AG04450 (cell line): Measurements from ENCODE around the gene RHOBTB3. TPM values are rescaled to one million over a fixed set of nuclear protein-coding genes. Genes with fewer than 3 reads are reported as not detected.
"Not testable (repeated sequence)": the region's sequence is repeated elsewhere in the genome, so short reads cannot be mapped to it uniquely, and the experiment has no call there.

Experiments
- CTCF ChIA-PET: fragments of 300-600, 350-600 bp; formaldehyde crosslinking; extraction: SDS; loops from one replicate; lab custom pipeline; 2022; ENCODE audit warnings: antibody characterized with exemption, inconsistent platforms; lab: Charles Lee
- POLR2A ChIA-PET: fragments of 350-600 bp; formaldehyde crosslinking; extraction: SDS; loops from one replicate; lab custom pipeline; 2021; ENCODE audit warnings: antibody characterized with exemption, inconsistent platforms; lab: Yijun Ruan, JAX
- DNase-seq: peaks from one replicate; pipeline ENCODE4 v3.0.0-alpha.2; 2011; ENCODE audit warnings: low read depth, low spot score
- H3K27ac ChIP-seq: one replicate; pipeline ENCODE4 v1.5.1; 2012; ENCODE audit warnings: low read depth, low read length, control low read depth
- H3K27me3 ChIP-seq: one replicate; pipeline ENCODE4 v1.6.0; 2012; ENCODE audit warnings: low read length; ENCODE audit not compliant: control insufficient read depth, insufficient read depth
- H3K4me3 ChIP-seq: 2 replicates; pipeline ENCODE4 v1.5.1; 2011; ENCODE audit warnings: mild to moderate bottlenecking, low read depth, low read length, control low read depth
- H3K9me3 ChIP-seq: 2 replicates; pipeline ENCODE4 v1.5.1; 2012; ENCODE audit warnings: low read length; ENCODE audit not compliant: control insufficient read depth, insufficient read depth
- CTCF ChIP-seq: IDR thresholded peaks from 2 replicates; pipeline ENCODE4 v1.5.1; 2011; ENCODE audit warnings: low read depth, low read length, control low read depth, inconsistent platforms
- polyA plus RNA-seq: library from polyadenylated mRNA; depleted of rRNA; stranded (reverse); fragments of >200 nt; gene quantifications from 2 replicates; pipeline ENCODE4 v1.2.3, GENCODE V29; 2011

RHOBTB3 gene
- polyA plus RNA-seq, 1 experiment: 360 TPM

GRCh38 chr5:95707055-95707454 is 24.1 kb upstream of the RHOBTB3 start:
- ChIA-PET CTCF (no interaction called here), POLR2A (no interaction called here)
- no peak overlapping the region for H3K27ac ChIP-seq
- no peak for TF ChIP-seq CTCF
- no peak overlapping the region for H3K4me3 ChIP-seq
- peaks cover 3% of the 10 kb centered on the region; the same call in 1 of the 2 replicates for H3K9me3 ChIP-seq
- no peaks in the 10 kb centered on the region for H3K27me3 ChIP-seq
- DNase-seq: no peak

DNA sequence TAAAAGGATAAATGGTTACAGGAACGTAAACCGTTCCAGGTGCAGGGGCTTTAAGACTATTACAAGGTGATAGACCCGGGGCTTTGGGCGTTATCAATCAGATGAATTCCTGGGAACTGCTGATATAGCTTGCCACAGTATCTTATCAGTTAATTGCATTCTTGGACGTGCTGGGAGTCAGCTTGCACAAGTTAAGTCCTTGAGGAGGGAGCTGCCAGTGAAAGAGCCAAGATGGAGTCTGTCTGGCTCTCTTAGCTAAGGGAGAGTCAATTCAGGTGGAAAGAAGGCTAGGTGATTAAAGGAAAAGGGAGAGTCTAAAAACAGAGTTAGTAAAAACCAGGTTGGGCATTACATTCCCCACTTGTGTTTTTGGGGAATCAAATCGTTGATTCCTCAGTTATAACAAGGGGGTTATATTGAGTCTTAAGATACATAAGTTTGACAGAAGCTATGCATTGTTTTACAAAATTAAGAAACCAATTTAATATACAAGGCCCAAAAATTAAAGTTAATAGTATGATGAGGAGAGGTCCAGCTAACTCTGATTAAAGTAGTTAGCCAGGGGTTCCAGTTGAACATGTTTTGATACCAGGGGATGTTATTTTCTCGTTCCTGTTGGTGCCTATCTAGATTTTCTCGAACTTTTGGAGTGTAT is 23.5 kb upstream of the RHOBTB3 start:
- H3K27me3 ChIP-seq, CTCF ChIA-PET, H3K27ac ChIP-seq, H3K9me3 ChIP-seq, H3K4me3 ChIP-seq, DNase-seq, POLR2A ChIA-PET: not testable (repeated sequence)

- H3K4me3 ChIP-seq: no peak overlapping the region
- ChIA-PET POLR2A (no interaction called here), CTCF (interaction anchor here (0.6 kb wide), 1 partner anchor 44 kb away, joined by 3 read pairs; no protein-coding TSS in a partner anchor)
- H3K27me3 ChIP-seq: no peaks in the 10 kb centered on the region
- TF ChIP-seq CTCF: no peak
- no peak overlapping the region for H3K27ac ChIP-seq
- no peak for DNase-seq
- peaks cover 3% of the 10 kb centered on the region; the same call in 1 of the 2 replicates for H3K9me3 ChIP-seq
Measured at GRCh38 chr5:95708876-95709275, 22.3 kb upstream of the RHOBTB3 start.

DNA sequence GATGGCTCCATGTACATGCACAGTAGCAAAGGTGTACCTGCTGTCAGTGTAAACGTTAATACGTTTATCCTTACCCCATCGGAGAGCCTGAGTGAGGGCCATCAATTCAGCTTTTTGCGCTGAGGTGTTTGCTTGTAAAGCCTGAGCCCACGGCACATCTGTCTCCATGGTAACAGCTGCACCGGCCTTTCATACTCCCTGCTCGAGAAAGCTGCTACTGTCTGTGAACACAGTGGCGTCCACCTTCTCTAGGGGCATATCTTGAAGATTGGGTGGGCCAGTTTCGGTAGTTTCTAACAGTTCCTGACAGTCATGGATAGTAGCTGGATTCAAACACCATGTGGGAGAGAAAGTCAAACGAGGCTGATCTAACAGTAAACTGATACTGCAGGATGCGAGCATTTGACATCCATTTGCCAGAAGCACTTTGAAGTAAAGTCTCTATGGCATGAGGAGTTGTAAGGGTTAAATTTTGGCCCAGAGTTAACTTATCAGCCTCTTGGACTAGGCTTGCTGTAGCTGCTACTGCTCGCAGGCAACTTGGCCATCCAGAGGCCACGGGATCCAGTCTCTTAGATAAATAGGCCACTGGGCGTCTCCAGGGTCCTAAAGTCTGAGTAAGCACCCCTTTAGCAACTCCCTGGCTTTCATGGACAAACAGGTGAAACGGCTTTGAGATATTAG is 21.0 kb upstream of the RHOBTB3 start:
- POLR2A ChIA-PET: no interaction called here
- H3K9me3 ChIP-seq: peaks cover 3% of the 10 kb centered on the region; the same call in 1 of the 2 replicates
- DNase-seq: no peak
- TF ChIP-seq CTCF: no peak
- no peak overlapping the region for H3K27ac ChIP-seq
- H3K27me3 ChIP-seq: no peaks in the 10 kb centered on the region
- H3K4me3 ChIP-seq: no peak overlapping the region
- CTCF ChIA-PET: no interaction called here

DNA sequence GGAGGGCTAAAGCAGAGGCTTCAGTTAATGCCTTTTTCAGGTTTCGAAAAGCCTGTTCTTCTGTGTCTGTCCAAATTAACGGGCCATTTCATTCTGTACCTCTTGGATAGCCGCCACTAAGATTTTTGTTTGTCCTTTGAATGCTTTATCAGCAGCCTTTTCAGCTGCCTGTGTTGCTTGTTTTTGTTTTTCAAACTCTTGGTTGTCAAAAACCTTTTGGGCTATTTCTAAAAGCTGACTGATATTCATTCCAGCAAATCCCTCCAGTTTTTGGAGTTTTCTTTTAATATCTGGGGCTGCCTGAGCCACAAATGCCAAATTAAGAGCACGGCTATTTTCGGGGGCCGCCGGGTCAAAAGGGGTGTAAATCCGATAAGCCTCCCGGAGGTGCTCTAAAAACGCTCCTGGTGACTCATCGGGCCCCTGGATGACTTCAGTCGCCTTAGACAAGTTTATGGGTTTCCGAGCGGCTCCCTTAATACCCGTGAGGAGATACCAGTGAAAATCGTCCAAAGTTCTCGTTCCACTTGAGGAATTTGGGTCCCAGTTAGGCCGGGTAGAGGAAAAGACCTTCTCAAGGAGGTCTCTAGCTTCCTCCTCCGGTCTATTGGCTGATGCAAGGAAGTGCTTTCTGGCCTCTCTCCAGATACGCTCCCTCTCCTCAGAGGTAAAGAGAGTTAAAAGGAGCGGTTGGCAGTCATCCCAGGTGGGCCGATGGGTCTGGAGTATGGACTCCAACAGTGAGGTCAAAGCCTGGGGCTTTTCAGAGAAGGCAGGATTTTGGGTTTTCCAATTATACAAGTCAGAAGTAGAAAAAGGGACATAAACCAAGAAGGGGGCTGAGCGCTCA is 20.3 kb upstream of the RHOBTB3 start:
- DNase-seq, CTCF ChIA-PET: not testable (repeated sequence)

More for the DNA sequence above, 20.3 kb upstream of the RHOBTB3 start:
- H3K27ac ChIP-seq, H3K4me3 ChIP-seq, H3K9me3 ChIP-seq, H3K27me3 ChIP-seq, POLR2A ChIA-PET: not testable (repeated sequence)
